ENCODE results near the gene GPX7.
"Not testable (repeated sequence)": the region's sequence is repeated elsewhere in the genome, so short reads cannot be mapped to it uniquely, and the experiment has no call there.

GPX7 gene

GRCh38 chr1:52569449-52570210 lies 32.5 kb upstream of the GPX7 start:
- Histone ChIP-seq H3K4me1 (ENCODE audit: control insufficient read depth, insufficient read depth, low read length) (peaks cover 8% of the 10 kb centered on the region; the same call in 1 of the 2 replicates), H3K9me3 (ENCODE audit: control insufficient read depth, insufficient read depth, low read depth, low read length) (no peaks in the 10 kb centered on the region), H3K9ac (ENCODE audit: low read length) (no peak overlapping the region), H3K27ac (ENCODE audit: low read depth, low read length) (no peak overlapping the region), H3K27me3 (ENCODE audit: control insufficient read depth, insufficient read depth, low read length) (no peaks in the 10 kb centered on the region), H3K36me3 (ENCODE audit: control insufficient read depth, insufficient read depth, low read length) (no peaks in the 10 kb centered on the region), H3K4me3 (ENCODE audit: low read depth, low read length) (no peak overlapping the region)

GRCh38 chr1:52571783-52572182 lies 30.4 kb upstream of the GPX7 start:
- Histone ChIP-seq H3K4me3 (ENCODE audit: low read depth, low read length) (no peak overlapping the region), H3K9ac (ENCODE audit: low read length) (no peak overlapping the region), H3K9me3 (ENCODE audit: control insufficient read depth, insufficient read depth, low read depth, low read length) (no peaks in the 10 kb centered on the region), H3K27ac (ENCODE audit: low read depth, low read length) (no peak overlapping the region), H3K27me3 (ENCODE audit: control insufficient read depth, insufficient read depth, low read length) (no peaks in the 10 kb centered on the region), H3K4me1 (ENCODE audit: control insufficient read depth, insufficient read depth, low read length) (peaks cover 8% of the 10 kb centered on the region; the same call in 1 of the 2 replicates), H3K36me3 (ENCODE audit: control insufficient read depth, insufficient read depth, low read length) (no peaks in the 10 kb centered on the region)

- H3K4me1 ChIP-seq (ENCODE audit: control insufficient read depth, insufficient read depth, low read length) = peaks cover 8% of the 10 kb centered on the region; the same call in 1 of the 2 replicates
- H3K4me3 ChIP-seq (ENCODE audit: low read depth, low read length) = no peak overlapping the region
- H3K27me3 ChIP-seq (ENCODE audit: control insufficient read depth, insufficient read depth, low read length) = no peaks in the 10 kb centered on the region
- H3K27ac ChIP-seq (ENCODE audit: low read depth, low read length) = no peak overlapping the region
- no peak overlapping the region for H3K9ac ChIP-seq (ENCODE audit: low read length)
- no peaks in the 10 kb centered on the region for H3K9me3 ChIP-seq (ENCODE audit: control insufficient read depth, insufficient read depth, low read depth, low read length)
- no peaks in the 10 kb centered on the region for H3K36me3 ChIP-seq (ENCODE audit: control insufficient read depth, insufficient read depth, low read length)
Measured at GRCh38 chr1:52572387-52572786, 29.8 kb upstream of the GPX7 start.

GRCh38 chr1:52574594-52574993 lies 27.6 kb upstream of the GPX7 start:
- Histone ChIP-seq H3K4me1 (ENCODE audit: control insufficient read depth, insufficient read depth, low read length) (no peaks in the 10 kb centered on the region; the same call in 1 of the 2 replicates), H3K4me3 (ENCODE audit: low read depth, low read length) (no peak overlapping the region), H3K27me3 (ENCODE audit: control insufficient read depth, insufficient read depth, low read length) (no peaks in the 10 kb centered on the region), H3K9me3 (ENCODE audit: control insufficient read depth, insufficient read depth, low read depth, low read length) (no peaks in the 10 kb centered on the region), H3K36me3 (ENCODE audit: control insufficient read depth, insufficient read depth, low read length) (no peaks in the 10 kb centered on the region), H3K27ac (ENCODE audit: low read depth, low read length) (no peak overlapping the region), H3K9ac (ENCODE audit: low read length) (no peak overlapping the region)

- H3K9ac ChIP-seq (ENCODE audit: low read length) = no peak overlapping the region
- H3K9me3 ChIP-seq (ENCODE audit: control insufficient read depth, insufficient read depth, low read depth, low read length) = no peaks in the 10 kb centered on the region
- no peaks in the 10 kb centered on the region; the same call in 1 of the 2 replicates for H3K4me1 ChIP-seq (ENCODE audit: control insufficient read depth, insufficient read depth, low read length)
- H3K4me3 ChIP-seq (ENCODE audit: low read depth, low read length) = no peak overlapping the region
- no peaks in the 10 kb centered on the region for H3K36me3 ChIP-seq (ENCODE audit: control insufficient read depth, insufficient read depth, low read length)
- H3K27me3 ChIP-seq (ENCODE audit: control insufficient read depth, insufficient read depth, low read length) = no peaks in the 10 kb centered on the region
- no peak overlapping the region for H3K27ac ChIP-seq (ENCODE audit: low read depth, low read length)
Measured at GRCh38 chr1:52576074-52576473, 26.1 kb upstream of the GPX7 start.

- not testable (repeated sequence) for H3K27me3 ChIP-seq (ENCODE audit: control insufficient read depth, insufficient read depth, low read length); H3K4me3 ChIP-seq (ENCODE audit: low read depth, low read length); H3K9me3 ChIP-seq (ENCODE audit: control insufficient read depth, insufficient read depth, low read depth, low read length); H3K27ac ChIP-seq (ENCODE audit: low read depth, low read length); H3K36me3 ChIP-seq (ENCODE audit: control insufficient read depth, insufficient read depth, low read length); H3K9ac ChIP-seq (ENCODE audit: low read length); H3K4me1 ChIP-seq (ENCODE audit: control insufficient read depth, insufficient read depth, low read length)
Measured at GRCh38 chr1:52578066-52578465, 24.1 kb upstream of the GPX7 start.

GRCh38 chr1:52579415-52579814 lies 22.8 kb upstream of the GPX7 start:
- H3K27ac ChIP-seq (ENCODE audit: low read depth, low read length) = no peak overlapping the region
- no peaks in the 10 kb centered on the region for H3K27me3 ChIP-seq (ENCODE audit: control insufficient read depth, insufficient read depth, low read length)
- no peaks in the 10 kb centered on the region for H3K36me3 ChIP-seq (ENCODE audit: control insufficient read depth, insufficient read depth, low read length)
- H3K4me3 ChIP-seq (ENCODE audit: low read depth, low read length) = no peak overlapping the region
- no peaks in the 10 kb centered on the region; the same call in 1 of the 2 replicates for H3K4me1 ChIP-seq (ENCODE audit: control insufficient read depth, insufficient read depth, low read length)
- H3K9me3 ChIP-seq (ENCODE audit: control insufficient read depth, insufficient read depth, low read depth, low read length) = no peaks in the 10 kb centered on the region
- no peak overlapping the region for H3K9ac ChIP-seq (ENCODE audit: low read length)

GRCh38 chr1:52580283-52580682 lies 21.9 kb upstream of the GPX7 start:
- Histone ChIP-seq H3K4me3 (ENCODE audit: low read depth, low read length) (no peak overlapping the region), H3K9ac (ENCODE audit: low read length) (no peak overlapping the region), H3K36me3 (ENCODE audit: control insufficient read depth, insufficient read depth, low read length) (no peaks in the 10 kb centered on the region), H3K27me3 (ENCODE audit: control insufficient read depth, insufficient read depth, low read length) (no peaks in the 10 kb centered on the region), H3K4me1 (ENCODE audit: control insufficient read depth, insufficient read depth, low read length) (no peaks in the 10 kb centered on the region), H3K9me3 (ENCODE audit: control insufficient read depth, insufficient read depth, low read depth, low read length) (no peaks in the 10 kb centered on the region), H3K27ac (ENCODE audit: low read depth, low read length) (no peak overlapping the region)

GRCh38 chr1:52582116-52582696 lies 20.0 kb upstream of the GPX7 start:
- Histone ChIP-seq H3K27me3 (ENCODE audit: control insufficient read depth, insufficient read depth, low read length) (no peaks in the 10 kb centered on the region), H3K4me3 (ENCODE audit: low read depth, low read length) (no peak overlapping the region), H3K36me3 (ENCODE audit: control insufficient read depth, insufficient read depth, low read length) (no peaks in the 10 kb centered on the region), H3K27ac (ENCODE audit: low read depth, low read length) (no peak overlapping the region), H3K9me3 (ENCODE audit: control insufficient read depth, insufficient read depth, low read depth, low read length) (no peaks in the 10 kb centered on the region), H3K9ac (ENCODE audit: low read length) (no peak overlapping the region), H3K4me1 (ENCODE audit: control insufficient read depth, insufficient read depth, low read length) (peaks cover 4% of the 10 kb centered on the region)

GRCh38 chr1:52585474-52585873 lies 16.7 kb upstream of the GPX7 start:
- Histone ChIP-seq H3K4me3 (ENCODE audit: low read depth, low read length) (no peak overlapping the region), H3K27me3 (ENCODE audit: control insufficient read depth, insufficient read depth, low read length) (no peaks in the 10 kb centered on the region)

GRCh38 chr1:52588027-52588426 lies 14.1 kb upstream of the GPX7 start:
- H3K9ac ChIP-seq (ENCODE audit: low read length) = no peak overlapping the region
- no peak overlapping the region for H3K4me3 ChIP-seq (ENCODE audit: low read depth, low read length)
- H3K9me3 ChIP-seq (ENCODE audit: control insufficient read depth, insufficient read depth, low read depth, low read length) = no peaks in the 10 kb centered on the region
- no peaks in the 10 kb centered on the region for H3K36me3 ChIP-seq (ENCODE audit: control insufficient read depth, insufficient read depth, low read length)
- no peak overlapping the region for H3K27ac ChIP-seq (ENCODE audit: low read depth, low read length)
- H3K27me3 ChIP-seq (ENCODE audit: control insufficient read depth, insufficient read depth, low read length) = no peaks in the 10 kb centered on the region
- H3K4me1 ChIP-seq (ENCODE audit: control insufficient read depth, insufficient read depth, low read length) = peaks cover 11% of the 10 kb centered on the region

More at GRCh38 chr1:52585474-52585873, 16.7 kb upstream of the GPX7 start:
- H3K9me3 ChIP-seq (ENCODE audit: control insufficient read depth, insufficient read depth, low read depth, low read length) = no peaks in the 10 kb centered on the region
- no peaks in the 10 kb centered on the region for H3K36me3 ChIP-seq (ENCODE audit: control insufficient read depth, insufficient read depth, low read length)
- no peak overlapping the region for H3K27ac ChIP-seq (ENCODE audit: low read depth, low read length)
- no peak overlapping the region for H3K9ac ChIP-seq (ENCODE audit: low read length)
- H3K4me1 ChIP-seq (ENCODE audit: control insufficient read depth, insufficient read depth, low read length) = peaks cover 11% of the 10 kb centered on the region

Measured in HUES6 (cell line).